Neutrophil (primary cell): ENCODE results near the gene PLAAT4.

Source experiments
- H3K27ac ChIP-seq: fragments of 200-600 bp; sonication (generic); 2 replicates; pipeline ENCODE4 v1.5.1; 2016; ENCODE audit warnings: mild to moderate bottlenecking, moderate library complexity
- H3K27me3 ChIP-seq: fragments of 200-600 bp; sonication (generic); 2 replicates; pipeline ENCODE4 v1.6.0; 2016; ENCODE audit warnings: mild to moderate bottlenecking
- H3K36me3 ChIP-seq: fragments of 200-600 bp; sonication (generic); 2 replicates; pipeline ENCODE4 v1.5.1; 2017
- H3K4me1 ChIP-seq, 2 experiments: fragments of 200-600 bp in 1 of 2; sonication (generic) in 1 of 2; 1 replicate in 1 of 2; 2 replicates in 1 of 2; pipeline versions ENCODE4 v1.5.1 to v1.6.1; 2013 to 2016; ENCODE audit warnings: low read depth in 1 of 2, low read length in 1 of 2, mild to moderate bottlenecking in 1 of 2, moderate library complexity in 1 of 2; ENCODE audit not compliant: control insufficient read depth in 1 of 2, insufficient read depth in 1 of 2
- H3K4me3 ChIP-seq, 2 experiments: fragments of 200-600 bp in 1 of 2; sonication (generic) in 1 of 2; 1 replicate in 1 of 2; 2 replicates in 1 of 2; pipeline ENCODE4 v1.5.1; 2013 to 2016; ENCODE audit warnings: low read depth in 1 of 2, low read length in 1 of 2, mild to moderate bottlenecking in 1 of 2, moderate library complexity in 1 of 2
- H3K9me3 ChIP-seq: fragments of 200-600 bp; sonication (generic); 2 replicates; pipeline ENCODE4 v1.5.1; 2016
- CTCF ChIP-seq: fragments of 200-600 bp; sonication (generic); IDR thresholded peaks from 2 replicates; pipeline ENCODE4 v1.5.1; 2016; ENCODE audit warnings: antibody characterized with exemption

PLAAT4 gene

GRCh38 chr11:63554877-63555223 is 18.2 kb downstream of the PLAAT4 start:
- Histone ChIP-seq H3K4me3 (no peak overlapping the region), H3K4me1 (peaks cover 4 to 7% of the 10 kb centered on the region in 2 experiments), H3K36me3 (no peaks in the 10 kb centered on the region), H3K27ac (no peak overlapping the region), H3K27me3 (peaks cover 11% of the 10 kb centered on the region), H3K9me3 (no peaks in the 10 kb centered on the region)
- no peak for TF ChIP-seq CTCF

- Histone ChIP-seq H3K27ac (no peak overlapping the region), H3K4me1 (peaks cover 4 to 5% of the 10 kb centered on the region in 2 experiments), H3K4me3 (no peak overlapping the region), H3K9me3 (no peaks in the 10 kb centered on the region), H3K36me3 (no peaks in the 10 kb centered on the region), H3K27me3 (peaks cover 4% of the 10 kb centered on the region)
- TF ChIP-seq CTCF = no peak
These were observed 19.9 kb downstream of the PLAAT4 start for GRCh38 chr11:63556404-63557013.

DNA sequence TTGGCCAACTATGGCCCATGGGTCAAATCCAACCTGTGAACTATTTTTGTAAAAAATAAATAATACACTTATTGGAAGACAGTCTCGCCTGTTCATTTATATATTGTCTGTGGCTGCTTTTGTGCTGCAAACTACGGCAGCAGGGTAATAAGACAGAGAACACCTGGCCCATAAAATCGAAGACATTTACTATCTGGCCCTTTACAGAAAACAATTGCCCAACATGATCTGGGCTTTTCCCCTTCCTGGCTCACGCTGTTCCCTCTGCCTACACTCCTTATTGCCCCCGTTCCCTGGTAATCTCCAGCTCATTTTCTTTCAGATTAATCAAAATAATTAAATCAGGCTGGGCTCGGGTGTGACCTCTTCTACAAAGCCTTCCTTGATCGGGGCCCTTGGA is 21.0 kb downstream of the PLAAT4 start:
- Histone ChIP-seq H3K4me1 (peaks cover 4 to 5% of the 10 kb centered on the region in 2 experiments), H3K4me3 (no peak overlapping the region), H3K36me3 (no peaks in the 10 kb centered on the region), H3K27me3 (no peaks in the 10 kb centered on the region), H3K9me3 (no peaks in the 10 kb centered on the region), H3K27ac (no peak overlapping the region)
- no peak for TF ChIP-seq CTCF

GRCh38 chr11:63558459-63559157 is 22.0 kb downstream of the PLAAT4 start:
- Histone ChIP-seq H3K9me3 (no peaks in the 10 kb centered on the region), H3K27ac (no peak overlapping the region), H3K27me3 (no peaks in the 10 kb centered on the region), H3K4me3 (no peak overlapping the region), H3K36me3 (no peaks in the 10 kb centered on the region), H3K4me1 (peaks cover 3% of the 10 kb centered on the region in 2 experiments)
- no peak for TF ChIP-seq CTCF

- H3K9me3 ChIP-seq = no peaks in the 10 kb centered on the region
- no peak overlapping the region for H3K4me3 ChIP-seq
- no peaks in the 10 kb centered on the region for H3K27me3 ChIP-seq
- no peaks in the 10 kb centered on the region for H3K36me3 ChIP-seq
- H3K4me1 ChIP-seq = no peaks in the 10 kb centered on the region
- H3K27ac ChIP-seq = no peak overlapping the region
- TF ChIP-seq CTCF = no peak
These were observed 24.0 kb downstream of the PLAAT4 start for GRCh38 chr11:63560506-63561180.
